HG02970 (cell line): ENCODE measurements around the gene GSTM1.

Source experiments
- ATAC-seq: cut with Tn5 transposase; IDR thresholded peaks from one replicate; pipeline ENCODE4 v1.9.1; 2021; ENCODE audit warnings: mild to moderate bottlenecking, moderate library complexity, moderate number of reproducible peaks; ENCODE audit not compliant: unreplicated experiment, low FRiP score

Gene GSTM1

GRCh38 chr1:109722908-109723691, 35.5 kb downstream of the GSTM1 start:
- no peak for ATAC-seq

GRCh38 chr1:109724933-109725332, 37.3 kb downstream of the GSTM1 start:
- ATAC-seq: no peak

- ATAC-seq: no peak
Measured at GRCh38 chr1:109725510-109725909, 37.9 kb downstream of the GSTM1 start.

GRCh38 chr1:109726007-109726406, 38.4 kb downstream of the GSTM1 start:
- no peak for ATAC-seq

- ATAC-seq: no peak
Measured at GRCh38 chr1:109726728-109727373, 39.2 kb downstream of the GSTM1 start.

- no peak for ATAC-seq
Measured at GRCh38 chr1:109728870-109729269, 41.3 kb downstream of the GSTM1 start.

GRCh38 chr1:109730666-109731065, 43.0 kb downstream of the GSTM1 start:
- ATAC-seq: no peak

GRCh38 chr1:109732390-109732881, 44.8 kb downstream of the GSTM1 start:
- ATAC-seq: no peak

GRCh38 chr1:109733236-109733870, 45.7 kb downstream of the GSTM1 start:
- no peak for ATAC-seq

- ATAC-seq: no peak
Measured at GRCh38 chr1:109739738-109740614, 52.4 kb downstream of the GSTM1 start.

GRCh38 chr1:109740615-109741373, 53.2 kb downstream of the GSTM1 start, which contains the start of gene GSTM3:
Gene GSTM3 (minus strand): TSS chr1:109741038. CDS start chr1:109740287, 751 bp downstream.
- no peak for ATAC-seq
